Measurements from ENCODE around the gene NDE1.

NDE1 gene

GRCh38 chr16:15746332-15746731 is 96.3 kb downstream of the NDE1 start:
- Histone ChIP-seq H3K4me3 (ENCODE audit: low read length) (no peak overlapping the region), H3K4me2 (ENCODE audit: low read length) (no peak overlapping the region), H3K4me1 (ENCODE audit: control insufficient read depth, insufficient read depth, low read length) (no peaks in the 10 kb centered on the region), H3K36me3 (ENCODE audit: insufficient read depth, low read length) (no peaks in the 10 kb centered on the region), H3K9ac (ENCODE audit: low read depth, low read length) (no peak overlapping the region), H3K9me3 (replicated peaks; ENCODE audit: low read length) (no peaks in the 10 kb centered on the region), H3K27me3 (ENCODE audit: control insufficient read depth, insufficient read depth, low read length) (peaks cover 18% of the 10 kb centered on the region)

- H3K4me3 ChIP-seq (ENCODE audit: low read length), result no peak overlapping the region
- H3K27me3 ChIP-seq (ENCODE audit: control insufficient read depth, insufficient read depth, low read length), result peaks cover 18% of the 10 kb centered on the region
- no peaks in the 10 kb centered on the region for H3K9me3 ChIP-seq (replicated peaks; ENCODE audit: low read length)
- H3K9ac ChIP-seq (ENCODE audit: low read depth, low read length), result no peak overlapping the region
- no peaks in the 10 kb centered on the region for H3K36me3 ChIP-seq (ENCODE audit: insufficient read depth, low read length)
- H3K4me1 ChIP-seq (ENCODE audit: control insufficient read depth, insufficient read depth, low read length), result no peaks in the 10 kb centered on the region
- no peak overlapping the region for H3K4me2 ChIP-seq (ENCODE audit: low read length)
Observed at GRCh38 chr16:15747937-15748336, 97.9 kb downstream of the NDE1 start.

GRCh38 chr16:15748654-15749053 is 98.6 kb downstream of the NDE1 start:
- Histone ChIP-seq H3K9ac (ENCODE audit: low read depth, low read length) (no peak overlapping the region), H3K36me3 (ENCODE audit: insufficient read depth, low read length) (no peaks in the 10 kb centered on the region), H3K4me2 (ENCODE audit: low read length) (no peak overlapping the region), H3K27me3 (ENCODE audit: control insufficient read depth, insufficient read depth, low read length) (peaks cover 18% of the 10 kb centered on the region), H3K4me1 (ENCODE audit: control insufficient read depth, insufficient read depth, low read length) (no peaks in the 10 kb centered on the region), H3K4me3 (ENCODE audit: low read length) (no peak overlapping the region), H3K9me3 (replicated peaks; ENCODE audit: low read length) (no peaks in the 10 kb centered on the region)

DNA sequence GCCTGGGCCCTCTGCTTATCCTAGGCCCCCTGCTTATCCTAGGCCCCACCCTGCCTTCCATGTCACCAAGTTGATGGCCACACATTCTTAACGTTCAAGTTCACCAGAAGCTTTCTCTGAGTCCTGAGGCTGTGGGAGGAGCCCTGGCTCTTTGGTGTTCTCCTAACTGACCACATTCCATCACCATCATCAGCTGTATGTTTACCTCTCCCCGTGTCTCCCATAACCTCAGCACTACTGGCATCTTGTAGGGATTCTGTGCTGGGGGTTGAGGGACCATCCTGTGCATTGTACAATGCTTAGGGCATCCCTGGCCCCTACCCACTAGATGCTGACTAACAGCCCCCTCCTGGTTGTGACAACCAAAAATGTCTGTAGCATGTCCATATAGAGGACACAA is 99.3 kb downstream of the NDE1 start:
- no peak overlapping the region for H3K4me3 ChIP-seq (ENCODE audit: low read length)
- H3K4me2 ChIP-seq (ENCODE audit: low read length), result no peak overlapping the region
- H3K4me1 ChIP-seq (ENCODE audit: control insufficient read depth, insufficient read depth, low read length), result no peaks in the 10 kb centered on the region
- no peak overlapping the region for H3K9ac ChIP-seq (ENCODE audit: low read depth, low read length)
- H3K27me3 ChIP-seq (ENCODE audit: control insufficient read depth, insufficient read depth, low read length), result peaks cover 18% of the 10 kb centered on the region
- H3K36me3 ChIP-seq (ENCODE audit: insufficient read depth, low read length), result no peaks in the 10 kb centered on the region
- no peaks in the 10 kb centered on the region for H3K9me3 ChIP-seq (replicated peaks; ENCODE audit: low read length)

- H3K9ac ChIP-seq (ENCODE audit: low read depth, low read length), result no peak overlapping the region
- H3K9me3 ChIP-seq (replicated peaks; ENCODE audit: low read length), result no peaks in the 10 kb centered on the region
- no peak overlapping the region for H3K4me2 ChIP-seq (ENCODE audit: low read length)
Observed at GRCh38 chr16:15749985-15750384, 99.9 kb downstream of the NDE1 start.

DNA sequence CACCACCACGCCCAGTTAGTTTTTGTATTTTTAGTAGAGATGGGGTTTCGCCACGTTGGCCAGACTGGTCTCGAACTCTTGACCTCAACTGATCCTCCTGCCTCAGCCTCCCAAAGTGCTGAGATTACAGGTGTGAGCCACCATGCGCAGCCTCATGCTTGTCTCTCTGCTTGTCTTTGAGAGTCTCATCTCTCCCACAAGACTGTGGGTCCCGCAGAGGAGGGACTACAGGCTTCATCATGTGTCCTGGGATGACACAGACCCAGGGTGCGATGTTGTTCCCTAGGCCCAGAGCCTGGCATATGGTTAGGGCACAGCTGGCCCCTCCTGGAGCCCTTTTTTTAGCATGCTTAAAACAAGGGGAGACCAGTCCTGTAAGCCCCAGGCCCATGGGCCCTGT is 101.9 kb downstream of the NDE1 start:
- peaks cover 13% of the 10 kb centered on the region for H3K27me3 ChIP-seq (ENCODE audit: control insufficient read depth, insufficient read depth, low read length)
- no peak overlapping the region for H3K4me2 ChIP-seq (ENCODE audit: low read length)
- no peaks in the 10 kb centered on the region for H3K9me3 ChIP-seq (replicated peaks; ENCODE audit: low read length)
- no peak overlapping the region for H3K4me3 ChIP-seq (ENCODE audit: low read length)
- H3K9ac ChIP-seq (ENCODE audit: low read depth, low read length), result no peak overlapping the region
- H3K36me3 ChIP-seq (ENCODE audit: insufficient read depth, low read length), result no peaks in the 10 kb centered on the region
- no peaks in the 10 kb centered on the region for H3K4me1 ChIP-seq (ENCODE audit: control insufficient read depth, insufficient read depth, low read length)

More at GRCh38 chr16:15749985-15750384, 99.9 kb downstream of the NDE1 start:
- no peaks in the 10 kb centered on the region for H3K36me3 ChIP-seq (ENCODE audit: insufficient read depth, low read length)
- H3K4me3 ChIP-seq (ENCODE audit: low read length), result no peak overlapping the region
- H3K27me3 ChIP-seq (ENCODE audit: control insufficient read depth, insufficient read depth, low read length), result peaks cover 18% of the 10 kb centered on the region
- H3K4me1 ChIP-seq (ENCODE audit: control insufficient read depth, insufficient read depth, low read length), result no peaks in the 10 kb centered on the region

DNA sequence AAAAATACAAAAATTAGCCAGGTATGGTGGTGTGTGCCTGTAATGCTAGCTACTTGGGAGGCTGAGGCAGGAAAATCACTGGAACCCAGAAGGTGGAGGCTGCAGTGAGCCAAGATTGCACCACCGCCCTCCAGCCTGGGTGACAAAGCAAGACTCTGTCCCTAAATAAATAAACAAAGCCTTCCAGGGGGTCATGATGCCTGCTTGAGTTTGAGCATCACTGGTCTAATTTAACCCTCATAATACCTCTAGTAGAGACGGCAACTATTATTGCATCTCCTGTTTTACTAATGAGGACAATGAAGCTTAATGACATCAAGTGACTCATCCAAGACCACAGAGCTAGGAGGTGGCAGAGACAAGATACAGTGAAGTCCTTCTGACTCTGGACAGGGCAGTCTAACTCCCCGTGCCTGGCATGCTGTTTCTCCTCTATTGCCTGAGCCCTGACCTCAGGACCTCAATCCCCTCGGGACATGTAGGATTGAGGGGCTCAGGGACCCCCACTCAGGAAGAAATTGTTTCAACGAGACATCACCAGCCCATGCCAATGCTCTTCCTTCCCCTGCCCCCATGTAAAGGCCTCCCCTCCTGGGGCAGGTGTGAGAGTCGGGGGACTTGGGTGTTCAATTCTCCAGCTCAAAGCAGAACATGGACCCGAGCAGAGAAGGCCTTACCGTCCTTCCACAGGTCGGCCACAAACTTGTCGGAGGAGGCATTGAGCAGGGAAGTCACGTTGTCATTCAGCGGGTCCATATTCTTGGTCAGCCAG is 102.9 kb downstream of the NDE1 start:
- H3K36me3 ChIP-seq (ENCODE audit: insufficient read depth, low read length), result no peaks in the 10 kb centered on the region
- peaks cover 9% of the 10 kb centered on the region for H3K27me3 ChIP-seq (ENCODE audit: control insufficient read depth, insufficient read depth, low read length)
- H3K4me2 ChIP-seq (ENCODE audit: low read length), result no peak overlapping the region
- H3K4me1 ChIP-seq (ENCODE audit: control insufficient read depth, insufficient read depth, low read length), result no peaks in the 10 kb centered on the region
- no peak overlapping the region for H3K4me3 ChIP-seq (ENCODE audit: low read length)
- no peaks in the 10 kb centered on the region for H3K9me3 ChIP-seq (replicated peaks; ENCODE audit: low read length)
- H3K9ac ChIP-seq (ENCODE audit: low read depth, low read length), result no peak overlapping the region

GRCh38 chr16:15754821-15755534 is 104.9 kb downstream of the NDE1 start:
- Histone ChIP-seq H3K4me3 (ENCODE audit: low read length) (no peak overlapping the region), H3K27me3 (ENCODE audit: control insufficient read depth, insufficient read depth, low read length) (peaks cover 5% of the 10 kb centered on the region), H3K4me1 (ENCODE audit: control insufficient read depth, insufficient read depth, low read length) (no peaks in the 10 kb centered on the region), H3K36me3 (ENCODE audit: insufficient read depth, low read length) (no peaks in the 10 kb centered on the region), H3K9ac (ENCODE audit: low read depth, low read length) (no peak overlapping the region), H3K4me2 (ENCODE audit: low read length) (no peak overlapping the region), H3K9me3 (replicated peaks; ENCODE audit: low read length) (no peaks in the 10 kb centered on the region)

- Histone ChIP-seq H3K36me3 (ENCODE audit: insufficient read depth, low read length) (no peaks in the 10 kb centered on the region), H3K4me2 (ENCODE audit: low read length) (peak overlapping the region; percentile 33), H3K9ac (ENCODE audit: low read depth, low read length) (no peak overlapping the region), H3K9me3 (replicated peaks; ENCODE audit: low read length) (no peaks in the 10 kb centered on the region), H3K27me3 (ENCODE audit: control insufficient read depth, insufficient read depth, low read length) (peaks cover 15% of the 10 kb centered on the region), H3K4me1 (ENCODE audit: control insufficient read depth, insufficient read depth, low read length) (no peaks in the 10 kb centered on the region), H3K4me3 (ENCODE audit: low read length) (no peak overlapping the region)
Observed at GRCh38 chr16:15757077-15757386, 107.0 kb downstream of the NDE1 start.

DNA sequence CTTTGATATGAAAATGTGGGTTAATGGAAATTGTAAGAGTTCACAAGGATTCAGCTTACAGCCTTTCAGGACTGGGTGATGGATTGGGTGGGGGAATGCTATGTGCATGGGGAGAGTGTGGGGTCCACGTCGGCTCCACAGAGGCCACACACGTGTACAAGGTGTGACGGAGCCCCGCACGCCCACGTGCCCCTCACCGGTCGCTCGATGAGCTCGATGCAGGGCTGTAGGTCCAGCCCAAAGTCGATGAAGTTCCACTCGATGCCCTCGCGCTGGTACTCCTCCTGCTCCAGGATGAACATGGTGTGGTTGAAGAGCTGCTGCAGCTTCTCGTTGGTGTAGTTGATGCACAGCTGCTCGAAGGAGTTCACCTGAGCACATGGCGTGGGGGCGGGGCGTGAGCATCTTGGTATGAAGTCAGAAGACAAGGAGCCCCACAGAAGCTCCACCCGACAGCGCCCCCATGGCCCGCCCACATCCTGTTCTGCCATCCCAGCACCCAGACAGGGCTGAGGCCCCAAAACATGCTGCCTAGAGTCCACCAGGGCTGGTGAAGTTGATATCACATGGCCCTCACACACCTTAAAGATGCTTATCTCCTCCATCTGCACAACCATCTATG is 107.7 kb downstream of the NDE1 start:
- no peaks in the 10 kb centered on the region for H3K36me3 ChIP-seq (ENCODE audit: insufficient read depth, low read length)
- no peaks in the 10 kb centered on the region for H3K4me1 ChIP-seq (ENCODE audit: control insufficient read depth, insufficient read depth, low read length)
- no peak overlapping the region for H3K4me3 ChIP-seq (ENCODE audit: low read length)
- no peak overlapping the region for H3K4me2 ChIP-seq (ENCODE audit: low read length)
- H3K9ac ChIP-seq (ENCODE audit: low read depth, low read length), result no peak overlapping the region
- H3K9me3 ChIP-seq (replicated peaks; ENCODE audit: low read length), result no peaks in the 10 kb centered on the region
- peaks cover 22% of the 10 kb centered on the region for H3K27me3 ChIP-seq (ENCODE audit: control insufficient read depth, insufficient read depth, low read length)

GRCh38 chr16:15759070-15759469 is 109.0 kb downstream of the NDE1 start:
- no peak overlapping the region for H3K4me3 ChIP-seq (ENCODE audit: low read length)
- no peak overlapping the region for H3K4me2 ChIP-seq (ENCODE audit: low read length)
- no peaks in the 10 kb centered on the region for H3K36me3 ChIP-seq (ENCODE audit: insufficient read depth, low read length)

More at GRCh38 chr16:15759070-15759469, 109.0 kb downstream of the NDE1 start:
- peaks cover 31% of the 10 kb centered on the region for H3K27me3 ChIP-seq (ENCODE audit: control insufficient read depth, insufficient read depth, low read length)
- no peaks in the 10 kb centered on the region for H3K9me3 ChIP-seq (replicated peaks; ENCODE audit: low read length)
- H3K9ac ChIP-seq (ENCODE audit: low read depth, low read length), result no peak overlapping the region
- H3K4me1 ChIP-seq (ENCODE audit: control insufficient read depth, insufficient read depth, low read length), result no peaks in the 10 kb centered on the region
